Measurements from ENCODE around the gene ACSBG1.

GRCh38 chr15:78208887-78209645 is 25.3 kb downstream of the ACSBG1 start:
- TF ChIP-seq POLR2AphosphoS5 (IDR thresholded peaks at IDR 0.05) (no peak), POLR2A (IDR thresholded peaks at IDR 0.05) (no peak), CTCF (IDR thresholded peaks at IDR 0.05) (no peak), EP300 (IDR thresholded peaks at IDR 0.05) (no peak)
